HK-2 (cell line): ENCODE measurements around the gene DDX47.

ENCODE experiments used
- DNase-seq: peaks from one replicate; pipeline ENCODE4 v3.0.0-alpha.2; 2018; ENCODE audit not compliant: unreplicated experiment

The DDX47 gene

DNA sequence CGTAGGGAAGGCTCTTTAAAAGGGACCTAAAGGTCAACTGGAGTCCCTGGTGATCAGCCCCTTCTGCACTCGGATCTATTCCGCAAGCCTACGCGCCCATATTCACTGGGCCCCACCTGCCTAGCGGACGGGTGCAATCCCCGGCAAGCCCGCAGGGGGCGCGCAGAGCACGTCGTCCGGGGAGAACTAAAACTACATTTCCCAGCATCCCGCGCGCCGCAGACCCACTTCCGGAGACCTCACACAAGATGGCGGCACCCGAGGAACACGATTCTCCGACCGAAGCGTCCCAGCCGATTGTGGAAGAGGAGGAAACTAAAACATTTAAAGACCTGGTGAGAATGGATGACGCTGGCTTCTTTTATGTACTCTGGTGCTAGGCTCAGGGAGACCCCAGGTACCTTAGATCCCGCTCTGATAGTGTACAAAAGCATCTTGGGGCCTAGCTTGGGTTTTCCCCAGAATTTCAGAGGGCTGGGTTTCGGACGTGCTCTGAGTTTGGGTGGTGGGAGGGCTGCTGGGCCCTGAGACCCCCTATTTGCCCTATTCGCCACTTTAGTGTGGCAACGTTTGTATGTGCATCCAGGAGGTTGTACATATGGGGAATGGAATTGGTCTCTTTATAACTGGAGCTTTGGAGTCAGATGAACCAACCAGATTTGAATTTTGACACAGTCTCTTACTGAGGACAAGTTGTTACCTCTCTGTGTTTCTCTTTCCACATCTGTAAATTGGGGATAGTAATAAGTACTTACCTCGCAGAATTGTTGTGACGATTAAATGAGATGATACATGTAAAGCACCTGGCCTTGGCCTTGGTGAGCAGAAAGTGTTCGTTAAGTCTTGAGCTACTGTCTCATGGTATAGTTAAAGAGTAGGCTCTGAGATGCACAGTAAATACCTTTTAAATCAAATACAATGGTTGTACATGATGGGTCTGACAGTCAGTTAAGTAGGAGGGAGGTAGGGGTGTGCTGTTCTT, at the start of gene DDX47:
TSS of gene DDX47 (plus strand) at position 227 of the 982 bp plus-strand sequence. CDS start at position 249, 22 bp downstream.
- peak; percentile 97 for DNase-seq

DNA sequence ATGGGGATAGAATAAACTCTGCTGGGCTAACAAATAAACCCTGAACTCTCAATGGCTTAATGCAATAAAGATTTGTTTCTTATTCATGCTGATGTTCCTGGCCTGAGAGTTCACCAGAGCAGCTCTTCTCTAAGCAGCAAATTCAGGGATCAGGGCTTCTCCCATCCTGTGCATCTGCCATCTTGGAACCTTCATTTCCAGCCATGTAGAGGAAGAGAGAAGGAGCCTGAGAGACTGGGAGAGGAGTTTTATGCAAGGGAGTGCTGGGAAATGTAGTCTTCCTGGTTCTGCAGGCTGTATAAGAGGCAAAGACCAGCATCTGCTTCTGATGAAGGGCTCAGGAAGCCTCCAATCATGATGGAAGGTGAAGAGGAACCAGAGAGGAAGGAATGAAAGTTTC, 48.3 kb upstream of the DDX47 start:
- DNase-seq, result no peak

DNA sequence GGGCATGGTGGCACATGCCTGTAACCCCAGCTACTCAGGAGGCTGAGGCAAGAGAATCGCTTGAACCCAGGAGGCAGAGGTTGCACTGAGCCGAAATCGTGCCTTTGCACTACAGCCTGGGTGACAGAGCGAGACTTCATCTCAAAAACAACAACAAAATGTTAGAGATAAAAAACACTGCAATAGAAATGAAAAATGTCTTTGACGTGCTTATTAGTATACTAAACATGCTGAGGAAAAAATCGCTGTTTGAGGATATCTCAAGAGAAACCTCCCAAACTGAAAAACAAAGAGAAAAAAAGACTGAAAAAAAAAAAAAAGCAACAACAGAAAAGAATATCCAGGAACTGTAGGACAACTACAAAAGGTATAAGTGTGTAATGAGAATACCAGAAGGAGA, 42.9 kb upstream of the DDX47 start:
- no peak for DNase-seq

DNA sequence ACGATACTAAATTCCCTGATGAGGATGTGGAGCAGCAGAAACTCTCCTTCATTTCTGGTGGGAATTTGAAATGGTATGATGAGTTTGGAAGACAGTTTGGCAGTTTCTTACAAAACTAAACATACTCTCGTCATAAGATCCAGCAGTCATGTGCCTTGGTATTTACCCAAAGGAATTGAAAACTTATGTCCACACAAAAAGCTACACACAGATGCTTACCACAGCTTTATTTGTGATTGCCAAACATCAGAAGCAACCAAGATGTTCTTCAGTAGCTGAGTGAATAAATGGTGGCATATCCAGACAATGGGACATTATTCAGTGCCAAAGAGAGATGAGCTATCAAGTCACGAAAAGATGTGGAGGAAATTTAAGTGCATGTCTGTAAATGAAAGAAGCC, 38.4 kb upstream of the DDX47 start:
- no peak for DNase-seq

DNA sequence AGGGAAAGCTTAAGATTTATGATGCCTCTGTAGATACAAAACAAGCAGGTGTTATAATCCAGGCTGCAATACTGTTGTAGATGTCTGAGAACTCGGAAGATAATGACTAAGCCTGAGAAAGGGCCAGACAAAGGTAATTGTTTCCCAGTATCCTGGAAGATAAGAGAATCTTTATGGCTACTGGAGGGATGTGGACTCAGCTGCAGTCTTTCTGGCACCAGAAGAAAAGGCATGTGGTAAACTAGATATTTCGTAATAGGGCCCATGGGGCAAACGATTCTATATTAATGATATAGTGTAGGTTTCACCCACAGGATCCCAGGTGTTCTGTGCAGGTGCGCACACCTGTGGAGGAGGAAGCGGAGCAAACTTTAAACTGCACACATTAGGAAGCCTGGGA, 36.9 kb upstream of the DDX47 start:
- DNase-seq, result no peak

DNA sequence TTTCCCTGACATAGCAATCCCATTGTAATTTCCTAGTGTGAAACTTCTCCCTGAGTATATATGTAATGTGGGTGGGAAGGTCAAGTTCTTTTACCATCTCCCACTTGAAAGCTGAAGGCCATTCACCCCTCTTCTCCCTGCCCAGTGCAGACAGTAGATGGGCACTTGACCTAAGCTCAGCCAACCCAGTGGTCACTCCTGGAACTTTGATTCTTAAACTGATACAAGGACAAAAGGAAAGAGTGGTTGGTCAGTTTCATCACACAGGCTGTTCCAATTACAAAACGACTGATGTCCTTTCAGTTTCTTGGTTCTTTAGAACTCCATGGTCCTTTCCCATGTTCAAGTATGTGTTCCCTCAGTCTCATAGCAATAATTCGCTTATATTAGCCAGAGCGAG, 36.1 kb upstream of the DDX47 start:
- DNase-seq, result no peak

DNA sequence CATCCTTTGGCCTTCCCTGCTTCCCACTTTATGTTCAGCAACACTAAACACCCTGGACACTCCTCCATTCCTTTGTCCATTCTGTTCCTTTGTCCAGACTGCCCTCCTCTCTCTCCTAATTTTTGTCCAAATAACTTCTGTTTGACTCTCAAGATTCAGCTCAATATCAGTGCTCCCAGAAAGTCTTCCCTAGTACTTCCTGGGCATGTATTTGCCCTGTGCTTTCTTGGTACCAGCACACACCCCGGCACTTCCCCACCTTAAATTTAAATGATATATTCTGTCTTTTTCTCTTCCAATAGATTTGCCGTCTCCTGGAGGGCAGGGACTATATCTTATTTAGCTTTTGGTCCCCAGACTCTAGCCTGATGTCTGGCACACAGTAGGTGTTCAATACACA, 34.1 kb upstream of the DDX47 start:
- no peak for DNase-seq

DNA sequence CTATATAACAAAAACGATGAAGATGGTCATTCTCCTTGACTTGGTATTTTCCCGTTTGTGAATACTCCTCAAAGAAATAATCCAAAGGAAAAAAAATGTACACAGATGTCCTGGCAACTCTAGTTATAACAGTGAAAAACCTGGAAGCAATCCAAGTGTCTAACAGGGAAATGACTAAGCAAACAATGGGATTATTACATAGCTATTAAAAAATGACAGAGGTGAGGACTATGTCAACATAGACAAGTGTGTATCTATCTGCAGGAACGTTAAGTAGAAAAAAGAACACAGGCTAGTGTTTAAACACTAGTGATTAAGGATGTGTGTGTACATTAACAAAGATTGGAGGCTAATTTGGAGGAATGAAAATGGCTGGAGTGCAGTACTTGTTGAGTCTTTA, 33.6 kb upstream of the DDX47 start:
- no peak for DNase-seq

DNA sequence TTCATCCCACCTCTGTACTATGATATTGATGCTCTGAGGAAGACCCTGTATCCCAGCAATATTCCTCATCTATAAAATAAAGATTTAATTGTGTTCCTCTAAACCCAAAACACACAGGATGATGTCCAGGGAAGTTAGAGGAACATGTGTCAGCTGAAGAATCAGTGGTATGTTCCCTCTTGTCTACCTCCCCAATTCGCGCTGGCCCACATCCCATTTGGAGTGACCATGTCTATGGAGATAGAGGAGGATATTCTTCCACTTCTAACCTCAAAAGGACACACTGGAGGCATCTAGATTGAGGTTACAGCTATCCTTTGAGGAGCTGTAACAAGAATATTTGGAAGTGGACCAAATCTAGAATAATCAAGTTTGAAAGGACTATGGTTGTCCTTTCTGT, 29.0 kb upstream of the DDX47 start:
- no peak for DNase-seq

DNA sequence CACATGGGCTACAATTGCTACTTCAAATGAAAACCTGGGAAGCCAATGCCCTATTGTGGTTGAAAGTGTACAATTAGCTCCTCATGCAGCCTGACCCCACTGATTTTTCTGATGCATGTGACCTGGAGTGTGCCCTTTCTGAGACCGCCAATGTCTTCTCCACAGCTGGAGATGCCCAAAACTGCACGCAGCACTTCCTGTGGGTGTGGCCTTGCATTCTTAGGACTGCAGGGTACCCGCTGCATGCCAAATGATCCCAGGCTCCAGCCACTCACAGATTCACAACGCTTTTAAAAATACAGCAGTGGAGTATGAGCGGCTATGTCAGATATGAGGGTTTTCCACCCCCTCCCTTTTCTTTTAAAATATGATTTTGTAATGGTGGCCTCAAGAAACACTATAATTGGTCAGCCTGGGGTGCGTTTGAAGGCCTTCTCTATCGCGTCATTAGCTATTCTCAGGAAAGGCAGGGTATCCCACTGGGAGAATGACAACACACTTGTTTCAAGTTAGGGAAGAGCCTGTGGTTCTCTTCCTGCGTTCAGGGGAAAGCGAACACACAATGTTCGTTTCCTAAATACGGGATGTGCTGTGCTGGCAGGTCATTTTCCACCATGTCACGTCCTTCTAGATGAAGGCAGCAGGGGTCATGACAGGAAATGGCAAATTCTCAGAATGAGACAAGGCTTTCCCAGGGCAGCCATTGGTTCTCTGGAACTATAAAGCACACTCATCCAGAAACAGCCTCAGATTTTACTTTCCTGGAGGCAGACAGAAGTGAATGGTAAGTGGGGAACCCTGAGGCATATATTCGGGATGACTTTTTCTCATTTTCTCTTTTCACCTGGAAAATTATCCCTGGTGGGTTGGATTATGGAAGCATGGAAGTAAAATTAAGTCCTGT, 28.0 kb upstream of the DDX47 start, which contains the start of gene APOLD1:
TSS of gene APOLD1 (plus strand) at position 749 of the 904 bp plus-strand sequence. CDS start at position 782, 33 bp downstream.
- DNase-seq, result no peak

DNA sequence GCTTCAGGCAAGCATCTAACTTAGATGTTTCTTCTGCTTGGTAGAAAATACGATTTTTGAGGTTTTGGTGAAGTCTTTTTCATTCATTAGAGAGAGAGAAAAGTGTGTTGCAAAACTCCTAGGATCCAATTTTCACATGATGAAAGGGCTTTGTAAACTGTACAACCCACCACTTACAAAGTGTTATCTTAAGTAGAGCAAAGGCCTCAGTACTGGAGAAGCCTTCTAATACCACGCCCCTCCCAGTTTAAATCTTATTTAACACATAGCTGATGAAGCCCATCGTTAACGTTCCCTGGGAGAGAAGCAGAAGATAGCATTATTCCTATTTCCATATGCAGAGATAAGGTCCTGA, 26.8 kb upstream of the DDX47 start:
- DNase-seq, result no peak

DNA sequence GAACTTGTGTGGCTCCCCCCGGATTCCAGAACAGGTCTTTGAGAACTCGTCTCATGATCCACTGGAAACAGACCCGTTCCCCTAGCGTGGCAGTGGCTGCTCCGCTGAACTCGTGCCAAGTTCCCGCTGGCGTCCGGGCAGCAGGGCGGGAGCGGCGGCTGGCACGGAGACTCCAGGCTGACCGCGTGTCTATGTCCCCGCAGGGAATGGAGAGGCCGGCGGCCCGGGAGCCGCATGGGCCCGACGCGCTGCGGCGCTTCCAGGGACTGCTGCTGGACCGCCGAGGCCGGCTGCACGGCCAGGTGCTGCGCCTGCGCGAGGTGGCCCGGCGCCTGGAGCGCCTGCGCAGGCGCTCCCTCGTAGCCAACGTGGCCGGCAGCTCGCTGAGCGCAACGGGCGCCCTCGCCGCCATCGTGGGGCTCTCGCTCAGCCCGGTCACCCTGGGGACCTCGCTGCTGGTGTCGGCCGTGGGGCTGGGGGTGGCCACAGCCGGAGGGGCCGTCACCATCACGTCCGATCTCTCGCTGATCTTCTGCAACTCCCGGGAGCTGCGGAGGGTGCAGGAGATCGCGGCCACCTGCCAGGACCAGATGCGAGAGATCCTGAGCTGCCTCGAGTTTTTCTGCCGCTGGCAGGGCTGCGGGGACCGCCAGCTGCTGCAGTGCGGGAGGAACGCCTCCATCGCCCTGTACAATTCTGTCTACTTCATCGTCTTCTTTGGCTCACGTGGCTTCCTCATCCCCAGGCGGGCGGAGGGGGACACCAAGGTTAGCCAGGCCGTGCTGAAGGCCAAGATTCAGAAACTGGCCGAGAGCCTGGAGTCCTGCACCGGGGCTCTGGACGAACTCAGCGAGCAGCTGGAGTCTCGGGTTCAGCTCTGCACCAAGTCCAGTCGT, 26.2 kb upstream of the DDX47 start:
- peak; percentile 82 for DNase-seq

DNA sequence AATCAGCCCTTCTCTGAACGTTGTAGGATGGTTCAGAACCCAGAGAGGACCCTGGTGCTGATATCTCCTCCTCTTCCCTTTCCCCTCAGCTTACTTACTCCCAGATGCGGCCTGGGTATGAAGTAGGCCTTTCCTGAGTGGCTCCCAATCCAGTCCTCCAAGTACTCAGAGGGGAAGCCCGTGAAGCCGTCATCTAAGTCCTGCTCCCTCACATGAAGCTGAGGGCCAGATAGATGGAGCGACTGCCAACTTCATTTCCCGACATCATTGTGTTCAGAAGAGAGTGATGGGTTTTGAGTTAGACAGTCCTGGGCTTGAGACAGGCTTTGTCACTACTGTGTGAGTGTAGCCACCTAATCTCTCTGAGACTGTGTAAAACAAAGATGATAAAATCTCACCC, 25.0 kb upstream of the DDX47 start:
- peak; percentile 22 for DNase-seq

DNA sequence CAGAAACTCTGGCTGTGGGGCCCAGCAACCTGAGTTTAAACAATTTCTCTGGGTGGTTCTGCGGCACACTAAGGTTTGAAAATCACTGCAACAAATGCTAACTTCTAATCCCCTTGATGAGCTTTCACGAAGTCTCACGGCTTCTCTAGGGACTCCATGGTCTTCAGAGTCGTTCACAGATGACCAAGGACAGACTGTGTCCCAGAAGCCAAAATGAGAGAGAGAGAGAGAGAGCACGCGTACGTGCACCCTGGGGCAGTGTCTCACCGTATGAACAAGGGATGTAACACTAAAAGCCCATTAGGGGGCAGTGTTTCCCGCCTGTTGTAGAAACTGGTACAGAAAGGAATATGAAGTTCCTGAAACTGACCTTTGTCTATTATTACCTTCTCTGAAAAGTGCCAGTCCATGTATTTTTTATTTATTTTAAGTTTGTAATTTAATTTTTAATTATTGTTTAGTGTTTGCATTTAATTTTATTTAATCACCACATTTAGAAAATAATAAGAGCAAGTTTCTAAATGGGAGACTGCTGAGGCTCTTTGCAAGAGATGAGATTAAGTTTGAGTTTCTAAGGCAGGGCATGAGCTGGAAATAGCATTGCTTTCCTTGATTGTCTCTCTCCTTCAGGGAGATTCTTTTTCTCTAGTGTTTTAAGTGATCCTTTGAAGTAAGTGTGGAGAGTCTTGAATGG, 24.3 kb upstream of the DDX47 start:
- peak; percentile 60 for DNase-seq

DNA sequence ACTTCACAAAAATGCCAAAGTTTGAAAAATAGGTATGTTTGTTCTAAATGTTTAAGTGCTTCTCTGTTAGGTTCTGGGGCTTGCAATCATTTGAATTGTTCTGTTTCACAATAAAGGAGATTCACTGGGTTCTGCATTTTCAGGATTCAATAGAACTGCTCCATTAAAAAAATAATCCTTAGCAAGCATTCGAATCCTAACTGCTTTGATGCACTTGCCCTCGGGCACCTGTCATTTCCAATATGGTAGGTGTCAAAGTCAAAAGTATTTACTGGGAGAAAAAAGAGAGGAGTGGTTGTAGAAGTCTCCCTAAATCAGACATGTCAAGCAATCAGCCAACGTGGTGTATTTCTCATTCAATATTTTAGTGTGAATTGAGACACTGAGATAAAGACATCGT, 22.2 kb upstream of the DDX47 start:
- no peak for DNase-seq

DNA sequence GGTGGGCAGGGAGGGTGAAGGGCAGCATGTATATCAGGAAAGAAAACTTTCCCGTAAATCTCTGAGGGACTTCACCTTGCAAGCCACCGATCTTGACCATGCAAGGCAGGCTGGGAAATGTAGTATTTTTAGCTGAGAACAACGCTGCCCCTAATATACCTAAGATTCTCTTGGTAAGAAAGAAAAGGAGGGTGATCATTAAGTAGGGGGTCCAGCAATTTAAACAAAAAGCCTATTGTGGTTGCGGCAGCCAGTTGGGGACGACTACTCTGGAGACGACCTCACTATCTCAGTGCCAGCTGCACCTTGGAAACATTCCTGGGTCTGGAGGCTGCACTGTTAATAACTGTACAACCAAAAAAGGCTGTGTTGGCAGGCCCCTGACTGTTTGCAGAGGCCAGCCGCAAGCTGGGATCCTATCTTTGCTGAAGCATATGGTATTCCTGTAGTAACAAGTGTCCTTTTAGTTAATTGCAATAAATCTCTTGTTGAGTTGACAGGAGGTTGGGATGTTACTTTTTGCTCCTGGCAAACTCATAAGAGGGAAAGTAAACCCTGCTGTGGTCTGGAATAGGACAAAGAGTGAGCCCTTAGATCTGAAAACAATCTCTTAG, 21.3 kb upstream of the DDX47 start:
- DNase-seq, result no peak

DNA sequence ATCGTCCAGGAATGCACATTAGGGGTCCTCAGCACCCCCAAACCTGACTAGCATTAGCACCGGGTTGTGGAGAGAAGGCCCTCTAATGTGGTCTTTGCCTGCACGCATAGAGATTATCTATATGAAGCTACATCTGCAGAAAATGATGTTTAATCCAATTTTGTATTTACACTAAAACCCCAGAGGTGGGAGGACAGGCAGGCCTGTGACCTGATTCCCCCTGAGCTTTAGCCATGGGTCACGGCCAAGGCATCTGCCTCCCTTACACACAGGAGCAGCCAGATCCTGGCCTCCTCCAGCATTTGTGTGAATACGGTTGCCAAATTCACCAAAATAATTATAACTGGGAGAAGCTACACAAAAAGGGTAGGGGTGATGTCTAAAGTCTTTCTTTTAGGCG, 20.7 kb upstream of the DDX47 start:
- DNase-seq, result no peak

DNA sequence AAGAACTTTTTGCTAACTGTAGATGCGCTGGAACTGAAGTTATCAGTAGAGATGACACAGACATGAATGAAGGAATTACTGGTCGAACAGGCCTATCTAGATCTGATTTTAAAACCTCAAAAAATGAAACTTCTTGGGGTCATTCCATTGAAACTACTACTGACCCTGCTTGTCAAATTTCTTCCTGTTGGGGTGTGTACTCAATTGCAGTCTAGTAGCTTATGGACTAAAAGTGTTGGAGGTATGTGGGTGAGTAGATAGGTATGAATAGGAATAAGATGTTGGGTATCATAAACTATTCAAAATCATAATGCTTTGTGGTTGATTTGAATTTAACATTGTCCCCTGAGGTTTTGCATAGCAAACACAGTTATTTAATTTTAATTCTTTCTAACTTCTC, 18.5 kb upstream of the DDX47 start:
- DNase-seq, result no peak

DNA sequence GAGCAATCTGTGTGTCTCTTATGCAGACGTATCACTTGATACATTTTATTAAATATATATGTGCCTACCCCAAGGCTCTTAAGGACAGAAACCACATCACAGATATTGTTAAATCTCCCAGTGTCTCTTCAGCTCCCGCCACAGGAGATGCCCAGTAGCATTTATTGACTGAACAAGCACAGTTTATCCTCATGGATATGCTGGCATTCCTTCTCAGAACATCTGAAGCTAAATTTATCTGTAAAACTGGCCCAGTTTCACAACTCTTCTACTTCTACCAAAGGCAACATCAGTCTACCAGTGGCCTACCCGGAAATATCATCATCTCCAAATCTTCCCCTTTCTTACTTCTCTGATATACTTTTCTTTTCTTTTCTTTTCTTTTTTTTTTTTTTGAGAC, 17.0 kb upstream of the DDX47 start:
- DNase-seq, result no peak
